ENCODE results near the gene PLCB1.

DNA sequence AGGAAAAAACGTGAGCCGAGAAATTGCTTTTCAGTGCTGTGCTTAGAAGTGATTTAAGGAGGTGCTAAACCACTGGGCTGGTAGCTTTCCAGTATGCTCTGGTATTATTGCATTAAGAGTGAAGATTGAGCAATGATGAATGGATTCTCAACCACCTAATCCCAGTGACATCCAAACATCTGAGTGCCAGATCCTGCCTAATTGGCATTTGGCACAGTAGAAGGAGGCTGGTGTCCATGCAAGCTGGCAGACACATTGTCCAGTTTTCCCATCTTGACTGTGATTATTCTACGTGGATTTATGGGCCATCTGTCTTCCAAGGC, 538.8 kb downstream of the PLCB1 start:
- TF ChIP-seq, protein P1, sequence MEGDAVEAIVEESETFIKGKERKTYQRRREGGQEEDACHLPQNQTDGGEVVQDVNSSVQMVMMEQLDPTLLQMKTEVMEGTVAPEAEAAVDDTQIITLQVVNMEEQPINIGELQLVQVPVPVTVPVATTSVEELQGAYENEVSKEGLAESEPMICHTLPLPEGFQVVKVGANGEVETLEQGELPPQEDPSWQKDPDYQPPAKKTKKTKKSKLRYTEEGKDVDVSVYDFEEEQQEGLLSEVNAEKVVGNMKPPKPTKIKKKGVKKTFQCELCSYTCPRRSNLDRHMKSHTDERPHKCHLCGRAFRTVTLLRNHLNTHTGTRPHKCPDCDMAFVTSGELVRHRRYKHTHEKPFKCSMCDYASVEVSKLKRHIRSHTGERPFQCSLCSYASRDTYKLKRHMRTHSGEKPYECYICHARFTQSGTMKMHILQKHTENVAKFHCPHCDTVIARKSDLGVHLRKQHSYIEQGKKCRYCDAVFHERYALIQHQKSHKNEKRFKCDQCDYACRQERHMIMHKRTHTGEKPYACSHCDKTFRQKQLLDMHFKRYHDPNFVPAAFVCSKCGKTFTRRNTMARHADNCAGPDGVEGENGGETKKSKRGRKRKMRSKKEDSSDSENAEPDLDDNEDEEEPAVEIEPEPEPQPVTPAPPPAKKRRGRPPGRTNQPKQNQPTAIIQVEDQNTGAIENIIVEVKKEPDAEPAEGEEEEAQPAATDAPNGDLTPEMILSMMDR (IDR thresholded peaks at IDR 0.05) = no peak
- TF ChIP-seq POLR2AphosphoS5 (IDR thresholded peaks at IDR 0.05) = no peak

Data from esophagus muscularis mucosa (tissue), 3 donors.